ENCODE data around the gene TMA7B.

GRCh38 chr22:39943953-39944872, 16.0 kb upstream of the TMA7B start:
- no peak for TF ChIP-seq CTCF (IDR thresholded peaks at IDR 0.05)
- no peak for TF ChIP-seq POLR2A (IDR thresholded peaks at IDR 0.05)

All from esophagus squamous epithelium (tissue), 4 donors.